PC-9 (cell line): ENCODE data around the gene ERMP1. TPM values are rescaled to one million over a fixed set of nuclear protein-coding genes. Genes with fewer than 3 reads are reported as not detected.
"Not testable (repeated sequence)": the region's sequence is repeated elsewhere in the genome, so short reads cannot be mapped to it uniquely, and the experiment has no call there.

Experiments used
- BruUV-seq: library from RNA; stranded (reverse); fragments of 400-500 nt; replicated peaks from 2 replicates; lab custom pipeline; 2021; lab: Mats Ljungman, UMichigan
- CTCF ChIA-PET: fragments of 300-600 bp; sonication (Branson Sonifier 250); formaldehyde crosslinking; loops from one replicate; lab custom pipeline; 2022; ENCODE audit warnings: antibody characterized with exemption; lab: Charles Lee
- POLR2A ChIA-PET: fragments of 300-600 bp; sonication (Branson Sonifier 250); formaldehyde crosslinking; loops from one replicate; lab custom pipeline; 2022; ENCODE audit warnings: antibody characterized with exemption; ENCODE audit not compliant: unreplicated experiment; lab: Charles Lee
- DNase-seq, 2 experiments: peaks; one replicate each; pipeline versions ENCODE4 v3.0.0 to v3.0.0-alpha.2; 2015 to 2022; ENCODE audit warnings: mixed read lengths in 1 of 2
- H2AFZ ChIP-seq: fragments of 200-600 bp; sonication (generic); 2 replicates; pipeline ENCODE4 v1.8.1; 2017; ENCODE audit warnings: antibody characterized with exemption
- H3F3A ChIP-seq: fragments of 200-600 bp; sonication (generic); 2 replicates; pipeline ENCODE4 v1.8.1; 2017; ENCODE audit warnings: antibody characterized with exemption, mild to moderate bottlenecking, low read depth; ENCODE audit not compliant: insufficient read depth
- H3K27ac ChIP-seq: fragments of 200-600 bp; sonication (generic); 2 replicates; pipeline ENCODE4 v1.6.1; 2016; ENCODE audit warnings: mixed run types
- H3K27me3 ChIP-seq: fragments of 200-600 bp; sonication (generic); 2 replicates; pipeline ENCODE4 v1.6.1; 2016; ENCODE audit warnings: low read depth, mixed run types; ENCODE audit not compliant: insufficient read depth
- H3K36me3 ChIP-seq: fragments of 200-600 bp; sonication (generic); 2 replicates; pipeline ENCODE4 v1.6.1; 2016; ENCODE audit warnings: low read depth, mixed run types
- H3K4me1 ChIP-seq: fragments of 200-600 bp; sonication (generic); replicated peaks from 2 replicates; pipeline ENCODE4 v1.6.1; 2016; ENCODE audit warnings: mixed run types; ENCODE audit not compliant: insufficient read depth
- H3K4me2 ChIP-seq: fragments of 200-600 bp; sonication (generic); 2 replicates; pipeline ENCODE4 v1.6.1; 2017; ENCODE audit warnings: mixed run types
- H3K4me3 ChIP-seq: fragments of 200-600 bp; sonication (generic); 2 replicates; pipeline ENCODE4 v1.6.1; 2016; ENCODE audit warnings: mixed run types
- H3K79me2 ChIP-seq: fragments of 200-600 bp; sonication (generic); 2 replicates; pipeline ENCODE4 v1.6.1; 2017; ENCODE audit warnings: low read depth, mixed run types
- H3K9me2 ChIP-seq: fragments of 200-600 bp; sonication (generic); 2 replicates; pipeline ENCODE4 v1.8.1; 2017; ENCODE audit warnings: mild to moderate bottlenecking; ENCODE audit not compliant: insufficient read depth
- H3K9me3 ChIP-seq: fragments of 200-600 bp; sonication (generic); 2 replicates; pipeline ENCODE4 v1.8.1; 2016; ENCODE audit warnings: low read depth; ENCODE audit not compliant: insufficient read depth
- H4K20me1 ChIP-seq: fragments of 200-600 bp; sonication (generic); 2 replicates; pipeline ENCODE4 v1.8.1; 2017; ENCODE audit not compliant: insufficient read depth
- EZH2 ChIP-seq: fragments of 200-600 bp; sonication (generic); IDR thresholded peaks from 2 replicates; pipeline ENCODE4 v1.8.0; 2017; ENCODE audit warnings: antibody characterized with exemption, low read depth
- intact Hi-C: fragments of 100-400 bp; cut with micrococcal nuclease; formaldehyde crosslinking; loops from one replicate; pipeline ENCODE4 v1.10.0; 2022; ENCODE audit not compliant: unreplicated experiment
- total RNA-seq: library from RNA; stranded (reverse); gene quantifications from 2 replicates; pipeline ENCODE4 v1.2.3, GENCODE V29; 2021
- TF ChIP-seq, protein P1 (sequence below): fragments of 200-600 bp; sonication (generic); conservative IDR thresholded peaks from 2 replicates; pipeline ENCODE4 v1.6.1; 2017; ENCODE audit warnings: mixed run types, antibody characterized with exemption, mild to moderate bottlenecking, moderate library complexity

Gene ERMP1
- total RNA-seq, 1 experiment from 2014 or later, result 51.0 TPM

DNA sequence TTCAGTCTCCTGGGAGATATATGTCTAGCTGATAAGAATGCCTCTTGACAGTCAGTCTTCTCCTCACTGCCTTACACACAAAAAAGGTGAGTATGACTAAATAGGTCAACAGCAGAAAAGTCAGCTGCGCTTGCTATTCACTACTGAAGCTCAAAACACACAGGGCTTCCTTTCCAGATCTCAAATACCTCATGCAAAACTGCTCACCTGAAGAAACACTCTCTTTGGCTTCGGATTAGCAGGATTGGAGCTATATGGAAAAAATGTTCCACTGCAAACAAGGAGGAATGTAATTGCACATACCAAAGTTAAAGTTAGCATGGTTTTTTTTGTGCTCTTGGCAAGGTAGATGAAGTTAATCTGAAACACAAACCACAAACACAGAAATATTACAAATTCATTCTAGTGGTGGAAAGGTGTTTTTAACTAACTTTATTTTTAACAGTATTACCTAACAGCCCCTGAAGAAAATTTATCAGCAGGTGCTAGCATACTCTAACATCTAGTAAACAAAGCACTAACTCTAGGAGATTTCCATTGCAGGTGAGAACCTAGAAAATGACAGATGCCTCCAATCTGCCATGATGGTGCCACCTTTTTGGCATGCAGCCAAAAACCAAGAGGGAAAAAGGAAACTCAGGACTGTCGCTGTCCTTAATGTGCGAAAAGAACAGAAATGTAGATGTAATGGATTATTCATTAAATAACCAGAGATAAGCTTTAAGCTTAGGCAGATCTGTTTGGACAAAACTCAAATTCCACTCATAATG lies 31.8 kb downstream of the ERMP1 start:
- ChIA-PET CTCF (no interaction called here), POLR2A (no interaction called here)
- Histone ChIP-seq H2AFZ (no peak overlapping the region), H3K9me2 (no peaks in the 10 kb centered on the region), H3K27me3 (no peaks in the 10 kb centered on the region), H3K27ac (no peak overlapping the region; the same call in 1 of the 2 replicates), H3K36me3 (peaks cover 5% of the 10 kb centered on the region; the same call in 1 of the 2 replicates), H3K4me3 (no peak overlapping the region), H3K9me3 (no peaks in the 10 kb centered on the region), H3K79me2 (no peaks in the 10 kb centered on the region; the same call in 1 of the 2 replicates), H3K4me2 (no peak overlapping the region), H3K4me1 (peaks cover 15% of the 10 kb centered on the region; the same call in 1 of the 2 replicates), H4K20me1 (no peaks in the 10 kb centered on the region), H3F3A (peaks cover 12% of the 10 kb centered on the region; the same call in 1 of the 2 replicates)
- TF ChIP-seq, protein P1, sequence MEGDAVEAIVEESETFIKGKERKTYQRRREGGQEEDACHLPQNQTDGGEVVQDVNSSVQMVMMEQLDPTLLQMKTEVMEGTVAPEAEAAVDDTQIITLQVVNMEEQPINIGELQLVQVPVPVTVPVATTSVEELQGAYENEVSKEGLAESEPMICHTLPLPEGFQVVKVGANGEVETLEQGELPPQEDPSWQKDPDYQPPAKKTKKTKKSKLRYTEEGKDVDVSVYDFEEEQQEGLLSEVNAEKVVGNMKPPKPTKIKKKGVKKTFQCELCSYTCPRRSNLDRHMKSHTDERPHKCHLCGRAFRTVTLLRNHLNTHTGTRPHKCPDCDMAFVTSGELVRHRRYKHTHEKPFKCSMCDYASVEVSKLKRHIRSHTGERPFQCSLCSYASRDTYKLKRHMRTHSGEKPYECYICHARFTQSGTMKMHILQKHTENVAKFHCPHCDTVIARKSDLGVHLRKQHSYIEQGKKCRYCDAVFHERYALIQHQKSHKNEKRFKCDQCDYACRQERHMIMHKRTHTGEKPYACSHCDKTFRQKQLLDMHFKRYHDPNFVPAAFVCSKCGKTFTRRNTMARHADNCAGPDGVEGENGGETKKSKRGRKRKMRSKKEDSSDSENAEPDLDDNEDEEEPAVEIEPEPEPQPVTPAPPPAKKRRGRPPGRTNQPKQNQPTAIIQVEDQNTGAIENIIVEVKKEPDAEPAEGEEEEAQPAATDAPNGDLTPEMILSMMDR, result no peak
- TF ChIP-seq EZH2, result no peak
- BruUV-seq, result no TSS peak
- intact Hi-C loops, result no loop called here
- no peak for DNase-seq

DNA sequence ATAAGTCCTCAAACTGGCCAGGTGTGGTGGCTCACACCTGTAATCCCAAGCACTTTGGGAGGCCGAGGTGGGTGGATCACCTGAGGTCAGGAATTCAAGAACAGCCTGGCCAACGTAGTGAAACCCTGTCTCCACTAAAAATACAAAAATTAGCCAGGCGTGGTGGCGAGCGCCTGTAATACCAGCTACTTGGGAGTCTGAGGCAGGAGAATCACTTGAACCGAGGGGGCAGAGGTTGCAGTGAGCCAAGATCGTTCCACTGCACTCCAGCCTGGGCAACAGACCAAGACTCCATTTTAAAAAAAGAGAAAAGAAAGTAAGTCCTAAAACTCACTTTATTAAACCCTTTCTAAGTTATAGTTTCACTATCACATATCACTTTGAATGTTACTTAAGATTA lies 32.5 kb downstream of the ERMP1 start:
- intact Hi-C loops, BruUV-seq, H3K27ac ChIP-seq, H3K27me3 ChIP-seq, H2AFZ ChIP-seq, H4K20me1 ChIP-seq, H3K4me2 ChIP-seq, H3K79me2 ChIP-seq, H3K9me2 ChIP-seq, CTCF ChIA-PET, POLR2A ChIA-PET, H3K4me3 ChIP-seq, H3K36me3 ChIP-seq, H3K9me3 ChIP-seq, DNase-seq: not testable (repeated sequence)
- H3F3A ChIP-seq, result peaks cover 12% of the 10 kb centered on the region; the same call in 1 of the 2 replicates
- H3K4me1 ChIP-seq, result peaks cover 15% of the 10 kb centered on the region; the same call in 1 of the 2 replicates

DNA sequence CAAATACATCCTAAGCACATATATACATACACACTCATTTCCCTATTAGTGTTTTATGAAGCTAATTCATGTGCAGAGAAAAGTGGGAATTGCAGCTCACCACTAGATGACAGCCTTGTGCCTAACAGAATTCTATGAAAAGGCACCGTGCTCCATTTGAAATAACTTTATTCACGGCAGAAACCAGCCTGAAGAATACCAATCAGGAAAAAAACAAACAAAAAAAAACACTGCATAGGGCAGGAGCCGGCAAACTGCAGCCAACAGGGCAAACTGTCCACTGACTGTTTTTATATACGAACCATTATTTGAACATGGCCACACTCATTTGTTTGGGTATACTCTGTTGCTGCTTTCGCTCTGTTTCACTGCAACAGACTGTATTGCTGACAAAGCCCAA lies 33.6 kb downstream of the ERMP1 start:
- Histone ChIP-seq H4K20me1 (no peaks in the 10 kb centered on the region), H2AFZ (no peak overlapping the region), H3K4me1 (peaks cover 15% of the 10 kb centered on the region; the same call in 1 of the 2 replicates), H3K27me3 (no peaks in the 10 kb centered on the region), H3K4me3 (no peak overlapping the region), H3K9me2 (no peaks in the 10 kb centered on the region), H3K79me2 (peaks cover 8% of the 10 kb centered on the region; the same call in 1 of the 2 replicates), H3K9me3 (no peaks in the 10 kb centered on the region), H3K4me2 (peak overlapping the region; percentile 20; the same call in 1 of the 2 replicates), H3F3A (peaks cover 12% of the 10 kb centered on the region; the same call in 1 of the 2 replicates), H3K36me3 (peaks cover 5% of the 10 kb centered on the region; the same call in 1 of the 2 replicates), H3K27ac (peak overlapping the region; percentile 39)
- ChIA-PET CTCF (interaction anchor here (0.5 to 0.9 kb wide), 5 partner anchors 32 to 1325 kb away, joined by 3 to 9 read pairs (median 4); no protein-coding TSS in a partner anchor), POLR2A (no interaction called here)
- TF ChIP-seq, protein P1, result peak; percentile 74
- no peak for TF ChIP-seq EZH2
- DNase-seq, result peak; percentile 7 to 46
- BruUV-seq, result no TSS peak
- intact Hi-C loops, result loop anchor here (1.0 to 5.0 kb wide), 3 partner anchors 88 to 507 kb away; no protein-coding TSS in a partner anchor
